ENCODE data around the gene KPNA2. TPM values are rescaled to one million over a fixed set of nuclear protein-coding genes. Genes with fewer than 3 reads are reported as not detected.
A peak's percentile ranks its signal among the peaks of the same experiment; 100 is the strongest.
"Not testable (repeated sequence)": the region's sequence is repeated elsewhere in the genome, so short reads cannot be mapped to it uniquely, and the experiment has no call there.

KPNA2 gene
- total RNA-seq = 100 to 1,000 TPM; 136 to 227 TPM

DNA sequence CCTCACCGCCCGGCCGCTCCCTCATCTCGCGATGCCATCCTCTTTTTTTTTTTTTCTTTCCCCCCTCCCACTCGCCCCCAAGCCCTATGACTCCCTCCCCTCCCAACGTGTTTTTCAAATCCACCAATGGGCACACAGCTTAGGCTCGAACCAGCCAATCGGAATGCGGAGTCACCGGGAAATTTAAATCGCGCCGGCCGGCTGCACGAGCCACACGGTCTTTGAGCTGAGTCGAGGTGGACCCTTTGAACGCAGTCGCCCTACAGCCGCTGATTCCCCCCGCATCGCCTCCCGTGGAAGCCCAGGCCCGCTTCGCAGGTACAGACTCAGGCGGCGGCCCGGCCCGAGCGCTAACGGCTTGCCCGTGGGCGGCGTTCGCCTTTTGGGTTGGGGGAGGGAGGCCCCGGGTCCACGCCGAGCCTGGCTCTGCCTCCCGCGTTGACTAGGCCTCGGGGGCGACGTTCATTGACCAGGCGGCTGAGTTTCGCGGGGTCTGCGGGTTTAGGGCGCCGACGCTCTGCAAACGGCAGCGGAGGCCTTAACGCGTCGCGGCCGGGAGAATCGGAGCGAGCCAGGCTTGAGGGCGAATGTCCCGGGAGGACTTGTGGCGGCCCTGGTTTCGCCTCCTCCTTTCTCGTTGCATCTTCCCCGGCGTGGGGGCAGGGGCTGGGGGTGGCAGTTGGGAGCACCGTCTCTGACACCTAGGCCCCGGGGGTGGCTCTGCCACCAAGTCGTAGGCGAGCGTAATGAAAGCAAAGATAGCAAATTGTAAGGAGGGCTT lies at the start of gene KPNA2:
Gene KPNA2, plus strand, starts transcription at position 213 of the 781 bp plus-strand sequence. CDS start 1,398 bp downstream, outside the sequence.
- Mint-ChIP-seq H3K27ac (peak within 1 kb of the TSS; percentile 95), H3K27me3 (no peaks in the 10 kb centered on the region), H3K9me3 (no peaks in the 10 kb centered on the region), H3K4me3 (peak within 1 kb of the TSS; percentile 97), H3K36me3 (ENCODE audit: low read depth) (peaks cover 56% of the 10 kb centered on the region), H3K4me1 (no peaks in the 10 kb centered on the region)
- peak; percentile 92 for ATAC-seq (replicated peaks)

DNA sequence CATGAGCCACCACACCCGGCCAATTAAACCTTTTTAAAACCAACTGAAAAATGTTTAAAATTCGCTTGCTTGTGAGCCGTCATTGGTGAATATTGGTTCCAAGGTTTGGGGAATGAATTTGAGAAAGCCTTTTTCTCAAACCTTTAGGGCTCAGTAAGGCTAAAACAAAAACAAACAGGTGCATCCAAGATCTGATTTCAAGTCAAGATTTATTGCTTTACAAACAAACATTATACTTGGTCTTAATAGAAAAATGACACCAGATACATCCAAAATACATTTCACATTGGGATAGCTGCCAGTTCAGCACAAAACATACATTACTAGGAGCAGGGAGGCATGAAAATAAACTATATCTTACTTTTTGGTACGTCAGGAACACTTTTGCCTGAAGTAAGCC lies 44.6 kb upstream of the KPNA2 start:
- H3K36me3 Mint-ChIP-seq (ENCODE audit: low read depth) = peaks cover 32% of the 10 kb centered on the region
- no peak overlapping the region for H3K27ac Mint-ChIP-seq
- H3K27me3 Mint-ChIP-seq = peaks cover 2% of the 10 kb centered on the region
- no peak for ATAC-seq (replicated peaks)
- H3K4me1 Mint-ChIP-seq = peaks cover 15% of the 10 kb centered on the region
- no peak overlapping the region for H3K4me3 Mint-ChIP-seq
- H3K9me3 Mint-ChIP-seq = no peaks in the 10 kb centered on the region

DNA sequence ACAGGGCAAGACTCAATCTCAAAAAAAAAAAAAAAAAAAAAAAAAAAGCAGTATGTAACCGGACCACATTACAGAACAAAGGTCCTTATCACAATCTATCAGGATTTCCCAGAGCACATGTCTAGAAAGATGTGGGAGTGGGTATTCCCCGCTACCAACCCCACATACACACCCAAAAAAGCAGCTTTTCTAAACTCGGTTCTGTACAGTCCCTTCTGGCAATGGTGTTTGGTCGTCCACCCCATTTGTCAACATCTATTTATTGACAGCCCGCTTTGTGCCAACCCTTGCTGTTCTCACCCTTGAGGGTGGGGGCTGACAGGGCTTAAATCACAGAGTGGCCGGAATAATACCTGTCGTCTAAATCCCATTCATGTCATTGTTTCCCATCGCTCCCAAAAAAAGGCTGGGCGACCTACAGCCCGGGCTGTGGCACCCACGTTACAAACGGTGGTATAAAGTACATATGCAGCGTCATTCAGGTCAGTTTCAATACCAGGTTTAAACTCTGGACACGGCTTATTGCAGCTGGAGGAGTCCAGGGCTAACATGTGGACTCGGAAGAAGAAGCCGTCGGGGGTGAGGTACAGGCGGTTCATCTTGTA lies 42.9 kb upstream of the KPNA2 start:
- Mint-ChIP-seq H3K4me1 (peaks cover 18% of the 10 kb centered on the region), H3K27me3 (peaks cover 3% of the 10 kb centered on the region), H3K27ac (peak overlapping the region; percentile 91), H3K36me3 (ENCODE audit: low read depth) (peaks cover 36% of the 10 kb centered on the region), H3K9me3 (no peaks in the 10 kb centered on the region), H3K4me3 (peak overlapping the region; percentile 92)
- ATAC-seq (replicated peaks) = peak; percentile 5

DNA sequence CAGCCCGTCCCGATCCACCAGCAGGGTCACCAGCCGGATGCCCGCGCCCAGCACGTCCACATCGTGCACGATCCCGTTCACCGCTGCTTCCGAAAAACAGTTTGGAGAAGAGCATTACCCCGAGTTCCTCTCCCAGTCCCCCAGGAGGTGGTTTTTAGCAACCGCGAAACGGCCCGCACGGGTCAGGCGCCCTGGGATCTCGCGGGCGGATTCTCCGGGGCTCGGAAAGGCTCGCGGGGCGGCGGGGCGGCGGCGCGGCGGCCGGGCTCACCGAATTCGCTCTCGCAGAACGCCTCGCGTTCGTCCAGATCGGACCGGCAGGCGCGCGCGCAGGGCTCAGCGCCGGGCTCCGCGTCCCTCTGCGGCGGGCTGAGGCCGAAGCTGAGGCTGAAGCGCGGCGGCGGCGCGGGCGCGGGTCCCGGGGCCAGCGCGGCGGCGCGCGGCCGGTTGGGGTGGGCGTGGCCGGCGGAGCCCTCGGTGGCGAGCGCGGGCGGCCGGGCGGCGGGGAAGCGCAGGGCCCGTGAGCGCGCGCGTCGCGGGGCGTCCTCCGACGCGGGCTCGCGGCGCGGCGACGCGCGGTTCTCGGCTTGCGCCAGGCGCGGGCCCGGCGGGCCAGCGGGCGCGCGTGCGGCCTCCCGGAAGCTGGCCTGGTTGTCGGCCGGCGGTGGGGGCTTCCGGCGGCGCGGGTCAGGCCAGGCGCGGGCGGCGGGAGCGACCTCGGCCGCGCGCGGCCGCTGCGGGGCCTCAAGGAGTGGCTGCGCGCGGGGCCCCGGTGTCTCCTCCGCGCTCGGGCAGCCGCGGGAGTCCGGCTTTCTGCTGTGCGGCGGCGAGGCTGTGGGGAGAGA lies 42.2 kb upstream of the KPNA2 start:
- Mint-ChIP-seq H3K9me3 (no peaks in the 10 kb centered on the region), H3K27me3 (peaks cover 3% of the 10 kb centered on the region), H3K4me3 (peak overlapping the region; percentile 98), H3K4me1 (peaks cover 18% of the 10 kb centered on the region), H3K27ac (peak overlapping the region; percentile 94), H3K36me3 (ENCODE audit: low read depth) (peaks cover 36% of the 10 kb centered on the region)
- ATAC-seq (replicated peaks) = peak; percentile 62

DNA sequence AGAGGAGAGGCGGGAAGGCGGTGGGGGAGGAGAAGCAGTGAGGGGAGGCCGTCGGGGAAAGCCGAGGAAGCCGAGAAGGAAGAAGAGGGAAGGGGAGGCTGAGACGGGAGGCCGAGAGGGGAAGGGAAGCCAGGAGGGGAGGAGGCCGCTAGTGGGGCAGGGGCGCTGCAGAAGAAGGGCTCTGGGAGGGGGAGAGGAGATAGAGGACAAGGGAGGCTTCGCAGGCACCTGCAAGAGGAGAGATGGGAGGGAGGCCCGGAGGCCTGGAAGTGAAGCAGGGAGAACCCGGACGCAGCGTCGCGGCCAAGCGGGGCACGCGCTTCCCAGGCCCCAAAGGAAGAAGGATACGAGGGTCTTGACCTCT lies 41.6 kb upstream of the KPNA2 start:
- H3K4me3 Mint-ChIP-seq = peak overlapping the region; percentile 98
- H3K9me3 Mint-ChIP-seq = no peaks in the 10 kb centered on the region
- H3K27ac Mint-ChIP-seq = peak overlapping the region; percentile 94
- peaks cover 18% of the 10 kb centered on the region for H3K4me1 Mint-ChIP-seq
- ATAC-seq (replicated peaks) = no peak
- H3K36me3 Mint-ChIP-seq (ENCODE audit: low read depth) = peaks cover 36% of the 10 kb centered on the region
- peaks cover 3% of the 10 kb centered on the region for H3K27me3 Mint-ChIP-seq

DNA sequence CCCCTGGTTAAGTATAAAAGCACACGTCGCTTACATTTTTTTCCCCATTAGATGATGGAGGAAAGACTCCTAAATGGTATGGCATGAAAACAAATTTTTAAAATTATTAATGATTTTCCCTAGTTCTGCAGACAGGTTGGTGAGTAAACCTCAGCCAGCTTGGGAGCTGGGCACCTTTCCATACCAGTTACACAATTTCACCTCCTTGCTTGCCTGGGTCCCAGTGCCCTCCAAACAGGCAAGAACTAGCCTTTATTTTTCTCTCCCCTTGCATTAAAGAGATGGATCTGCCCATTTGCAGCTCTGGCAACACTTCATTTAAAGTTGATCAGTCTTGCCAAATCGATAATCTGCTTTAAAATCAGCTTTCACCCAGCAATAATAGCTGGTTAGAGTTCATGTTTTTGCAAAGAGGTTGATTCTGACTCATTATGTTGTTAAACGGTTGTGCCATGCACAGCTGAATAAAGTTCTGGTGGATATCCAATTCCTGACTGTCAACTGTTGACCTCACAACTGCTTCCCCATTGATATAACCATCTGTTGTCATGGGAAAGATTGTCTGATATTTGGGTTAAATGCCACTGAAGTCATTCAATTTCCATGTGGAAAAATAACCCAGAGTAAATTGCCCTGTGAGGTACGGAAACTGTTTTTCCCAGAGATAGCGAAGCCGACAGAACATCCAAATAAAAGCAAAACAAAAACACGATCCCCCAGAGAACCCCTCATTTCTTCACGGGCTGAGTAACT lies 40.5 kb upstream of the KPNA2 start:
- ATAC-seq (replicated peaks) = no peak
- Mint-ChIP-seq H3K4me1 (peaks cover 18% of the 10 kb centered on the region), H3K27me3 (peaks cover 3% of the 10 kb centered on the region), H3K36me3 (ENCODE audit: low read depth) (peaks cover 36% of the 10 kb centered on the region), H3K27ac (peak overlapping the region; percentile 94), H3K4me3 (peak overlapping the region; percentile 98), H3K9me3 (no peaks in the 10 kb centered on the region)

DNA sequence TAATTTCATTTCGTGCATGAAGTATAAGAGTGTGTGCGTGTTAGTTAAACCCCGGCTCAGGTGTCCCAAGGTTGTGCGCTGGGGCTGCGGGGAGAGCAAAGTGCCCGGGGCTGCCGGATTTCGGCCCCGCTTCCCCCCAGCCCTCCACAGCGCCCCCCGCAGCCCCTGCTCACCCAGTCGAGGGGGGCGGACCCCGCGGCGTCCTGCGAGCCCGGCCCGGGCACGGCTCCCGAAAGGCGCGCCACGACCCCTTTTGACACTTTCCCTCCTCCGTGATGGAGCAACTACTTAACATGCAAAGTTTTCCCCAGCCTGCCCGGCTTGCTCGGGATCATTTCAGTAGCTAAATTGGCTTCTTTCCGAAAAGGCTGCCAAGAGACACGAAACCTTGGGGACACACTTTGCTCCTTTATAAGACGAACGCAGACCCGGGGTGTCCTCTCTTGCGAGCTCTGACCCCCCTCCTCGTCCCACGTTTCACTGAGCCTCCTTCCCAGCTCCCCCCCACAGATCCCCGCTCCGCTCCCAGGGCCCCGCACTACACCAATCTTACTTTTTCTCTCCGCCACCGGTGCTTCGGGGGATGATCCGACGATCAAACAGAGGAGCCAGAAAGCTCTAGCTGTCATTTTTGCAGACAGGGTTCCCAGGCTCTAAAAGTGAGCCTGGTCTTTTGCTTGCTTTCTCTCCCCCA lies 39.8 kb upstream of the KPNA2 start:
- H3K27me3 Mint-ChIP-seq = peaks cover 3% of the 10 kb centered on the region
- peaks cover 36% of the 10 kb centered on the region for H3K36me3 Mint-ChIP-seq (ENCODE audit: low read depth)
- peaks cover 18% of the 10 kb centered on the region for H3K4me1 Mint-ChIP-seq
- H3K9me3 Mint-ChIP-seq = no peaks in the 10 kb centered on the region
- H3K27ac Mint-ChIP-seq = peak overlapping the region; percentile 94
- ATAC-seq (replicated peaks) = no peak
- H3K4me3 Mint-ChIP-seq = peak overlapping the region; percentile 98

DNA sequence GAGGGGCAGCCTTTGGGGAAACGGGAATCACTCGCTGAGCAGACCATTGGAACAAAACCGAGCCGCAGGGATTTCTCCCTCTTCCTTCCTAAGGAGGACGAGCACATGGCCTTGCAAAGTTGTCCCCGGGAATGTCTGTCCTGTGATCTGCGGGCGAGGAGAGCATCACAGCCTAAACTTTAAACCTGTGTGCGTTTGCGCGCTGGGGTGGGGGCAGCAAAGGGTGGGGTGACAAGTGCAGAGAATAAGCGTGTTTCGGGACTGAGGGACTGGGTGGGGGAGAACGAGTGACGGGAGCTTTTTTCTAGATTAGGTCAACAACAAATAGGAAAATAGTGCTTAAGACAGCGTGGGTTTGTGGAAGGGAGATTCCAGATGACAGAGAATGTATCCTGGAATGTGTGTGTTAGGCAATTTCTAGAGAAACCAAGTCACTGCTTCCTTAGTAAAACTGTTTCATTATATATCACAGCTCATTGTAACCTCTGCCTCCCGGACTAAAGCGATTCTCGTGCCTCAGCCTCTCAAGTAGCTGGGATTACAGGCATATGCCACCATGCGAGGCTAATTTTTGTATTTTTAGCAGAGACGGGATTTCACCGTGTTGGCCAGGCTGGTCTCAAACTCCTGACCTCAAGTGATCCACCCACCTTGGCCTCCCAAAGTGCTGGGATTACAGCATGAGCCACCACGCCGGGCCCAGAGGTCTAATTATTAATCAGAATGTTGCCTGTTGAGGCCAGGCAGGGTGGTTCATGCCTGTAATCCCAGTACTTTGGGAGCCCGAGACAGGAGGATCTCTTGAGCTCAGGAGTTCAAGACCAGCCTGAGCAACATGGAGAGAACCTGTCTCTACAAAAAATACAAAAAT lies 39.0 kb upstream of the KPNA2 start, which contains the start of gene C17orf58:
Gene C17orf58, minus strand, starts transcription at position 169 of the 871 bp plus-strand sequence. CDS start 271 bp downstream, outside the sequence.
- H3K4me1 Mint-ChIP-seq = peaks cover 18% of the 10 kb centered on the region

DNA sequence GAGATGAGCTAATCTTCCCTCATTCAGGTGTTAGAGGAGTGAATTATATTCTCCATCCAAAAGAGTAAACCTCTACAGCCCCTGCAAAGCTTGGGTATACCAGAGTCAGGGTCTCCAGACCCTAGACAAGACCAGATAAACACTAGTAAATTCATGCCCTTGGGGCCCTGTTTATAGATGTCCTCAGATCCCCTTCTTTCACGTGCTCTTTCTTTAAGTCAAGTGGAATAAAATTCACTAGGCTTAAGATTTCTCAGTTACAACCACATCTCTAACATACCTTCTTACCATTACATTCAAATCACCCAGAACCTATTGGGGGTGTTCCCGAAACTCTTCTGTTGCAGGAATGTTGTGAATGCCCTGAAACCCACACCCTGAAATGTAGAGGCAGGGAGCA lies 37.1 kb upstream of the KPNA2 start:
- no peak overlapping the region for H3K4me3 Mint-ChIP-seq
- H3K27ac Mint-ChIP-seq = no peak overlapping the region
- peaks cover 18% of the 10 kb centered on the region for H3K4me1 Mint-ChIP-seq
- peaks cover 19% of the 10 kb centered on the region for H3K36me3 Mint-ChIP-seq (ENCODE audit: low read depth)
- ATAC-seq (replicated peaks) = no peak
- H3K9me3 Mint-ChIP-seq = no peaks in the 10 kb centered on the region
- H3K27me3 Mint-ChIP-seq = peaks cover 3% of the 10 kb centered on the region

More for the DNA sequence above, 39.0 kb upstream of the KPNA2 start, which contains the start of gene C17orf58:
- not testable (repeated sequence) for H3K27me3 Mint-ChIP-seq, H3K9me3 Mint-ChIP-seq
- Mint-ChIP-seq H3K36me3 (ENCODE audit: low read depth) (peaks cover 35% of the 10 kb centered on the region), H3K4me3 (peak within 1 kb of the TSS; percentile 98), H3K27ac (peak within 1 kb of the TSS; percentile 94)
- ATAC-seq (replicated peaks) = peak; percentile 61

DNA sequence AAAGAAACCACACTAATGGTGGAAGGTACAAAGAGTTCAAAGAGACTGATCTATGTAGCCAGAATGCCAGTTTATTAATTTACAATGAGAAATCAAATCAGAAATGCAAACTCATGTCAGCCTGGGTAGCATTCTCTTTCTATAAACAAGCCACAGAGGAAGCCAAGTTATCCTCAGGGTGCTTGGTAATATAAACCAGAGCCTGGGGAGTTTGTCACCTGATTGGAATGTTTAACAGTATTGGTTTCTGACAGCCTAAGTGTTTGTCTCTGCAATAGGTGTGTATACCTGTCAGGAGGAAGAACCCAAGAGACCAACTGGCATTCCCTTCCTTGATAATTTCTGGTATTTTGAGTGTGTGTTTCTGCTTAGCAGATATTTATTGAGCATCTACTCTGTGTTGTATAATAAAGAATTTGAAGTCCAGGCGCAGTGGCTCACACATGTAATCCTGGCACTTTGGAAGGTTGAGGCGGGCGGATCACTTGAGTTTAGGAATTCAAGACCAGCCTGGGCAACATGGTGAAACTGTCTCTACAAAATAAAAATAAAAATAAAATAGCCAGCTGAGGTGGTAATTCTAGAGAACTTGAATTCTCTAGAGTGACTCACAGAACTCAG lies 36.1 kb upstream of the KPNA2 start:
- Mint-ChIP-seq H3K27me3 (peaks cover 3% of the 10 kb centered on the region), H3K4me3 (no peak overlapping the region), H3K27ac (no peak overlapping the region), H3K4me1 (peaks cover 17% of the 10 kb centered on the region), H3K9me3 (no peaks in the 10 kb centered on the region), H3K36me3 (ENCODE audit: low read depth) (peaks cover 14% of the 10 kb centered on the region)
- no peak for ATAC-seq (replicated peaks)

DNA sequence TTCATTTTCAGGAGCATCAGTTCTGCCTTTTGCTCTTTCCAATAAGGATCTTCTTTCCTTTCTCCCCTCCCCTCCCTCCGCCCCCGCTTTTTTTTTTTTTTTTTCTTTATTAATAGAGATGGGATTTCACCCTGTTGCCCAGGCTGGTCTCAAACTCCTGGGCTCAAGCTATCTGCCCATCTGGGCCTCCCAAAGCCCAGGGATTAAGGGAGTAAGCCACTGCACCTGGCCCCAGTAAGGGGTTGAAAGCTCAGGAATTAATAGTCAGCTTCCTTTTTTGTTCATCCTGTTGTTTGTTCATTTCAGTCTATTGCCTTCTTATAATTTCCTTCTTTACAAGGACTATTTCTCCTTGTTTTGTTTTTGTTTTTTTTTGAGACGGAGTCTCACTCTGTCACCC lies 31.3 kb upstream of the KPNA2 start:
- ATAC-seq (replicated peaks) = no peak
- Mint-ChIP-seq H3K9me3 (no peaks in the 10 kb centered on the region), H3K4me3 (no peak overlapping the region), H3K36me3 (ENCODE audit: low read depth) (no peaks in the 10 kb centered on the region), H3K27ac (no peak overlapping the region), H3K4me1 (no peaks in the 10 kb centered on the region), H3K27me3 (no peaks in the 10 kb centered on the region)

DNA sequence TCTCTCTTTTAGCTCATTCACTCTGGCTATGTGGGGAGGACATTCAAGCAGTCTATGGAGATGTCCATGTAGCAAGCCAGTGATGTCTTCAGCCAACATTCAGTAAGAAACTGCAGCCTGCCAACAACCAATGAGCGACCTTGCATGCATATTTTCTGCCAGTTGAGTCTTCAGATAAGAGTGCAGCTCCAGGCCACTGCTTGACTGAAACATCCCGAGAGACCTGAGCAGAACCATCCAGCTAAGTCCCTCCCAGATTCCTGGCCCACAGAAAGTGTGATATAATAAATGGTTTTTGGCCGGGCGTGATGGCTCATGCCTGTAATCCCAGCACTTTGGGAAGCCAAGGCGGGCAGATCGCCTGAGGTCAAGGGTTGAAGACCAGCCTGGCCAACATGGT lies 28.7 kb upstream of the KPNA2 start:
- Mint-ChIP-seq H3K27ac (no peak overlapping the region), H3K9me3 (no peaks in the 10 kb centered on the region), H3K27me3 (no peaks in the 10 kb centered on the region), H3K4me1 (peaks cover 6% of the 10 kb centered on the region), H3K4me3 (no peak overlapping the region), H3K36me3 (ENCODE audit: low read depth) (no peaks in the 10 kb centered on the region)
- no peak for ATAC-seq (replicated peaks)

Data from activated T-helper 17 cell treated with anti-CD3 and anti-CD28 coated beads, Interleukin-2, amount 50 U/mL, for 72 hours (primary cell).